ENCODE results near the gene POLR3GL.

GRCh38 chr1:145949219-145949618, 15.3 kb upstream of the POLR3GL start:
- TF ChIP-seq CTCF (conservative IDR thresholded peaks at IDR 0.05 in 1 of 2, IDR thresholded peaks at IDR 0.05 in 1 of 2; ENCODE audit: low read depth in 1 of 2, low read length in 2 of 2): no peak
- TF ChIP-seq EZH2 (IDR thresholded peaks at IDR 0.05; ENCODE audit: low read length, missing control alignments): no peak
